DMS114 treated with DMSO at 0.1 percent for 48 hours (cell line): ENCODE data around the gene LGALS4.
"Not testable (repeated sequence)": the region's sequence is repeated elsewhere in the genome, so short reads cannot be mapped to it uniquely, and the experiment has no call there.

ENCODE experiments used
- DNase-seq: peaks from one replicate; lab custom pipeline; 2025; ENCODE audit not compliant: unreplicated experiment; lab: John Stamatoyannopoulos, UW

The LGALS4 gene

GRCh38 chr19:38842439-38843174, 29.9 kb upstream of the LGALS4 start:
- no peak for DNase-seq

- DNase-seq, result no peak
These were observed 29.2 kb upstream of the LGALS4 start for GRCh38 chr19:38841787-38842438.

GRCh38 chr19:38841180-38841766, 28.5 kb upstream of the LGALS4 start:
- DNase-seq, result no peak

DNA sequence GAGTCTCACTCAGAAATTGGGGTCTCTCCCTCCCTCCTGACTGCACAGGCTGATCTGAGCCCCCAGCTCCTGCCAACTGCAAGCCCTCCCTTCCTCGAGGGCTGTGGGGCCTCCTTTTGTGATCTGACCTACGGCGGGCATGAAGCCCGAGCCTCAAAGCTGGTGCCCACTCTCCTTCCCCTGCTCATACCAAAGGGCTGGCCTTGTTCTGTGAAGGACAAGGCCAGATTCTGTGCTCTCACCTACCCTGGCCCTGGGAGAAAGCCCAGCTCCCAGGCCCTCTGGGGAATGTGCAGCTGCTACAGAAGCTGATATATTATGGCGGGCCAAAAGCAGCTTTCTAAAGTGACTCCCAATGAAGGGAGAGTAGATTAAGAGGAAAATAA, 27.8 kb upstream of the LGALS4 start:
- no peak for DNase-seq

DNA sequence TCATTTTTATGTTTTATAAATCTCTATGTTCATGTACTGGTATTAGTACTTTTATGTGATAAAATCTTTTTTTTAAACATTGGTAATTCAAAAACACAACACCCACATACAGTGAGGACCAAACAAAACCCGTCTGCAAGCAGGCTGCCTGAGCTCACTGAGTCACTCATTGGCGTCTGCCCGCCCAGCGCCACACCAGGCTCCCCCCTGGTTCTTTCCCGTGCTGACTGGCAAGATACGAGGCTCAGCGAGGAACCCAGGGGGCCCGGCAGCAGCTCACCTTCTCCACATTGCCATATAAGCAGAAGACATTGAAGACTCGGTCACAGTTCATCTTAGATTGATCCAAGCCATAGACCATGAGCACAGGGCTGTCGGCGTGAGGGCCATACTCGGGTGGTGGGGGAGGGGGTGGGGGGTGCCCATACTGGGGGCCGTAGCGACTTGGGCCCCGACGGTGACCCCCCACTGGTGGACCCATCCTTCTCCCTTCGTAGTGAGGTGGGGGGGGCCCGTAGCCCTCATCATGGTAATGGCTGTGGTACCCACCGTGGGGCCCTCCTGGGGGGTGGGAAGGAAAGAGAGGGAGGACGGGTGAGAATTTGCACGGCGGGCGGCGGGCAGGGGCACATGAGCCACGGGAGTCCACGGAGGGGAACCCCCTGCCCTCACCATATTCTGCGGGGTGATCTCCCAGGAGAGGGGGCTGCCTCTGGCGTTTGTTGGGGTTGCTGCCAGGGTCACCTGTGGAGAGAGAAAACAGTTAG, 27.3 kb upstream of the LGALS4 start:
- no peak for DNase-seq

DNA sequence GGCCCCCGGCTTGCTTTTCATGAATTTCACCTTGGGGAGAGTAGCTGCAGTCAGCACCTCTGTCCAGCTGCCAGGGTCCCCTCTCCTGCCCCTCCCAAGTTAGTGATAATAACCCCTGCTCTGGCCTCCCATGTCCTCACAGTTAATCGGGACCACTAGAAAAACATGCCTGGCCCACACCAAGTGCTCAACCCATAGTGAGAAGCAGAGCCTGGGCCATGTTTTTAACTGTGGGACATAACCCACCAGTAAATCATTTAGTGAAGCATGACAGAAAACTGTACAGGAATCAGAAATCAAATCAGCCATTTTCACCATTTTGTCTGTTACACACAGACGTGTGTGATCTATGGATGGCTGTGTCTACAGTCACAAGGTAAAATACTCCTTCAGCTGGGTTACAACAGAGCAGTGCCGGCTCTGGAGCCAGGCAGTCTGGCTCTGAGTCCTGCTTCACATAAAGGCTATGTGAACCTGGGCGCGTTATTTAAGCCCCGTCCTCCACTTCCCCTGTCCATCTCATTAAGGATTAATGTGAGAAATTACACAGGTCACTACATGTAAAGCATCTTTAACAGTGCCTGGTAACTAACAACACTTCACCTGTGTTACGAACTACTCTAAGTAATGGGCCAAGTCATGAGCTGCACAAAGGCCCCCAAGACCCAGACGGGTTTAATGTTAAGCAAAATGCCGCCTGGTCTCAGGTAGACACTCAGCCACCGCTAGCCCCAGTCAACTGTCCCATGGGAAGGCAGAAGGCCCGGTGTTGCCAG, 26.4 kb upstream of the LGALS4 start:
- no peak for DNase-seq

- DNase-seq, result no peak
These were observed 25.7 kb upstream of the LGALS4 start for GRCh38 chr19:38838208-38838985.

GRCh38 chr19:38837656-38838121, 24.9 kb upstream of the LGALS4 start:
- DNase-seq, result no peak

GRCh38 chr19:38836983-38837626, 24.4 kb upstream of the LGALS4 start:
- no peak for DNase-seq

DNA sequence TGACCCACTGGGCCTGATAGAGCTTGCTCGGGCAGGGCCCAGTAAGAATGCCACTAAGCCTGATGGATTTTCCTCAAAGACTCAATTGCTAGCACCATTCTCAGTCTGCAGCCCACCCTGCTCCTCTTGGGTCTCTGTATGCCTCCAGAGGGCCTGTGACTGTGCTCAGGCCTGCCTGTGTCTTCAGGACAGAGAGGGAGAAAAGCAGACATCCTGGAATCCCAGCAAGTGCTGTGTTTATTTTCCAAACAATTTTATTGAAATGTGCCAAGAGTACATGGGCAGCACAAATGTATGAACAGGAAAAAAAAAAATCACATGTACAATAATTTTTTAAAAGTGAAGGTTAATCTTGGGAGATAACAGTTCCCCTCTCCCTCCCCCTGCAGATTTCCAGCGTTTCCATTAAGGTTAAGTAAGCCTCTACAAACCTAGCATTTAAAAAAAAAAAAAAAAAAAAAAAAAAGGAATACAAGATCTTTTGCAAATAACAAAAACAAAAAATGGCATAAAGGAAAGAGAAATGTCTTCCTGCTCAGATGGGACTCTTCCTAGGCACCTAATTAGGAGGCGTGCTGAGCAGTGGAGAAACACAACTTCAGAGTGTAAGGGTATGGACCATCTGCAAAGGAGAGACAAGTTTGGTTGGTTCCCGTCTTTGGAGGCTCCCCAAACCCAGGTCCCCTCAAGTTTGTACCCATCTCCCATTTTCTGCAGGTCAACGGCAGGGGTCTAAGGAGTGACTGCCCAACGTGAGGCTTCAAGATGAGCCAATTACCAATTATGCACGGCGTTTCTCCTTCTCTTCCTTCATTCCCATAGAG, 23.6 kb upstream of the LGALS4 start:
- no peak for DNase-seq

GRCh38 chr19:38834590-38834989, 21.8 kb upstream of the LGALS4 start:
- DNase-seq, result no peak

GRCh38 chr19:38834104-38834490, 21.4 kb upstream of the LGALS4 start:
- DNase-seq, result no peak

DNA sequence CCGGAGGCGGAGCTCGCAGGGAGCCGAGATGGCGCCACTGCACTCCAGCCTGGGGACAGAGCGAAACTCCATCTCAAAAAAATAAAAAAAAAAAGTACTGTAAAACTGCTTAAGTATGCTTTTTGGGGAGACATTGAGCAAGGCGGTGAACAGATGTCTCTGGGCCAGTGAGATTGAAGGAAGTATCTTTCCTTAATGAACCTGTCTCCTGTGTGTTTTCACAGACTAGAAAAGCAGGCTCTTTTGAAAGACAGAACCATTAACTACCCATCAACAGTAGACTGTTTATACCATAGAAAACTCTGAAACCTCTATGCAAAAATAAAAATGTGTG, 20.3 kb upstream of the LGALS4 start:
- no peak for DNase-seq

GRCh38 chr19:38831142-38831605, 18.4 kb upstream of the LGALS4 start:
- DNase-seq, result no peak

- DNase-seq, result no peak
These were observed 17.4 kb upstream of the LGALS4 start for GRCh38 chr19:38830039-38830733.

DNA sequence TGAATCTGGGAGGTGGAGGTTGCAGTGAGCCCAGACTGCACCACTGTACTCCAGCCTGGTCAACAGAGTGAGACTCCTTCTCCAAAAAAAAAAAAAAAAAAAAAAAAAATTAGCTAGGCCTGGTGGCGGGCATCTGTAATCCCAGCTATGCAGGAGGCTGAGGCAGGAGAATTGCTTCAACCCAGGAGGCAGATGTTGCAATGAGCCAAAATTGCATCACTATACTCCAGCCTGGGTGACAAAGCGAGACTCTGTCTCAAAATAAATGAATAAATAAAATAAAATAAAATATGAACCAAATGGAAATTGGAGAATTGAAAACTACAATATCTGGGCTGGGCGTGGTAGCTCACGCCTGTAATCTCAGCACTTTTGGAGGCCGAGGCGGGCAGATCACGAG, 16.5 kb upstream of the LGALS4 start:
- DNase-seq, result not testable (repeated sequence)

GRCh38 chr19:38826856-38827551, 14.3 kb upstream of the LGALS4 start:
- DNase-seq, result no peak
